HepG2 (cell line): ENCODE results near the gene DLL4. TPM values are rescaled to one million over a fixed set of nuclear protein-coding genes. Genes with fewer than 3 reads are reported as not detected.

Source experiments
- ATAC-seq: fragments of 200-7000 bp; cut with Tn5 transposase; 3 replicates; pipeline ENCODE4 v1.9.1; 2020; ENCODE audit warnings: mild to moderate bottlenecking, moderate library complexity
- BruUV-seq: library from RNA; stranded (reverse); fragments of 400-500 nt; replicated peaks from 2 replicates; lab custom pipeline; 2021; lab: Mats Ljungman, UMichigan
- CTCF ChIA-PET: fragments of 300-600 bp; formaldehyde crosslinking; extraction: SDS; loops from one replicate; lab custom pipeline; 2021; ENCODE audit warnings: low total read pairs, inconsistent platforms, low intra/inter-chr PET ratio; lab: Yijun Ruan, JAX
- POLR2A ChIA-PET: fragments of 350-600 bp; sonication (Branson Sonifier 250); formaldehyde crosslinking; loops from one replicate; lab custom pipeline; 2020; ENCODE audit warnings: antibody characterized with exemption, inconsistent platforms; lab: Yijun Ruan, JAX
- DNase-seq: peaks from one replicate; pipeline ENCODE4 v3.0.0-alpha.2; 2015; ENCODE audit warnings: low spot score
- FAIRE-seq: peaks from 3 replicates; lab custom pipeline; 2011; peaks lifted over from hg19 to GRCh38; lab: Jason Lieb, UNC
- H2AFZ ChIP-seq: one replicate; pipeline ENCODE4 v1.6.1; 2011; ENCODE audit warnings: low read length, inconsistent platforms
- H3K27ac ChIP-seq: fragments of 300-600 bp; 3 replicates; pipeline ENCODE4 v1.8.0; 2011; ENCODE audit warnings: mixed run types, mild to moderate bottlenecking, mixed read lengths, low read length, inconsistent platforms; ENCODE audit not compliant: insufficient read depth; ENCODE audit errors: extremely low read length
- H3K27me3 ChIP-seq, 2 experiments: fragments of 200-600 bp in 1 of 2; 2 replicates in 1 of 2; 3 replicates in 1 of 2; pipeline versions ENCODE4 v1.6.0 to v1.8.0; 2011; ENCODE audit warnings: low read length in 2 of 2, mild to moderate bottlenecking in 2 of 2, moderate library complexity in 2 of 2, inconsistent platforms in 1 of 2; ENCODE audit not compliant: insufficient read depth in 2 of 2, control insufficient read depth in 1 of 2
- H3K36me3 ChIP-seq, 2 experiments: fragments of 200-600 bp in 1 of 2; replicated peaks in 1 of 2; 2 replicates in 1 of 2; 3 replicates in 1 of 2; pipeline versions ENCODE4 v1.5.1 to v1.8.0; 2011; ENCODE audit warnings: low read length in 2 of 2, inconsistent platforms in 1 of 2; ENCODE audit not compliant: insufficient read depth in 2 of 2, control insufficient read depth in 1 of 2
- H3K4me1 ChIP-seq: 2 replicates; pipeline ENCODE4 v1.5.1; 2012; ENCODE audit warnings: low read length, inconsistent platforms; ENCODE audit not compliant: insufficient read depth
- H3K4me2 ChIP-seq: 2 replicates; pipeline ENCODE4 v1.6.0; 2011; ENCODE audit warnings: low read depth, low read length, inconsistent platforms
- H3K4me3 ChIP-seq, 3 experiments: fragments of 200-600 bp in 1 of 3; sonication (generic), shearing (Covaris generic) in 1 of 3; replicated peaks in 1 of 3; 2 replicates each; pipeline ENCODE4 v1.5.1; 2011 to 2016; ENCODE audit warnings: low read length in 3 of 3, inconsistent platforms in 2 of 3, low read depth in 2 of 3, mild to moderate bottlenecking in 2 of 3, control low read depth in 1 of 3, mixed read lengths in 1 of 3; ENCODE audit not compliant: insufficient read depth in 1 of 3
- H3K79me2 ChIP-seq: one replicate; pipeline ENCODE4 v1.6.1; 2011; ENCODE audit warnings: low read length, inconsistent platforms; ENCODE audit not compliant: insufficient read depth
- H3K9ac ChIP-seq: 2 replicates; pipeline ENCODE4 v1.6.0; 2011; ENCODE audit warnings: mild to moderate bottlenecking, low read depth, low read length, inconsistent platforms; ENCODE audit not compliant: insufficient read depth
- H3K9me3 ChIP-seq: 2 replicates; pipeline ENCODE4 v1.5.1; 2012; ENCODE audit warnings: mild to moderate bottlenecking, low read length
- H4K20me1 ChIP-seq: 2 replicates; pipeline ENCODE4 v1.6.0; 2011; ENCODE audit warnings: inconsistent platforms, mild to moderate bottlenecking, low read length, moderate library complexity; ENCODE audit not compliant: insufficient read depth
- HNF4A ChIP-seq: sonication (generic); formaldehyde crosslinking; IDR thresholded peaks from 2 replicates; pipeline ENCODE4 v1.4.0; 2020; ENCODE audit warnings: missing genetic modification reagents
- MTF1 ChIP-seq: sonication (generic); formaldehyde crosslinking; IDR thresholded peaks from 2 replicates; pipeline ENCODE4 v1.5.0; 2020; ENCODE audit warnings: missing genetic modification reagents
- MXD4 ChIP-seq: IDR thresholded peaks from 2 replicates; pipeline ENCODE4 v1.6.1; 2016; ENCODE audit warnings: mild to moderate bottlenecking, missing biosample characterization, missing genetic modification reagents
- RFXANK ChIP-seq: IDR thresholded peaks from 2 replicates; pipeline ENCODE4 v1.6.1; 2016
- ZMYM3 ChIP-seq: sonication (generic); formaldehyde crosslinking; IDR thresholded peaks from 2 replicates; pipeline ENCODE4 v1.5.1; 2020; ENCODE audit warnings: mild to moderate bottlenecking, missing genetic modification reagents
- ZNF496 ChIP-seq: sonication (generic); formaldehyde crosslinking; IDR thresholded peaks from 2 replicates; pipeline ENCODE4 v1.8.1; 2023; ENCODE audit warnings: mild to moderate bottlenecking, moderate library complexity, missing genetic modification reagents; ENCODE audit not compliant: insufficient replicate concordance
- WGBS: methylation state at CpG from one replicate; pipeline ENCODE4 v1.1.6; 2017; ENCODE audit warnings: low lambda C conversion rate; 5-methylcytosine and 5-hydroxymethylcytosine counted together
- in situ Hi-C: cut with HindIII; loops from 2 replicates; pipeline ENCODE4 v1.10.0; 2017; ENCODE audit warnings: low pct_unique_long_range_greater_than_20kb; ENCODE audit not compliant: extremely low pct_ligation_motif_present
- intact Hi-C: fragments of 100-400 bp; cut with micrococcal nuclease; formaldehyde crosslinking; loops from one replicate; pipeline ENCODE4 v1.10.0; 2022; ENCODE audit not compliant: unreplicated experiment
- polyA plus RNA-seq, 8 experiments: library from polyadenylated mRNA; depleted of rRNA in 3 of 8; stranded (reverse) in 7 of 8; unstranded in 1 of 8; fragments of >200 nt; fragmentation: Illumina TruSeq in 4 of 8; extraction: Trizol in 4 of 8; gene quantifications; 2 replicates each; pipeline versions ENCODE4 v1.2.1 to v1.2.3, GENCODE V29; 2011 to 2016; ENCODE audit warnings: low read depth in 4 of 8, missing spikeins in 1 of 8, mixed read lengths in 1 of 8; ENCODE audit not compliant: insufficient read depth in 1 of 8
- total RNA-seq, 5 experiments: library from RNA; depleted of rRNA; stranded (reverse); fragments of >200 nt; fragmentation: Illumina TruSeq; extraction: Trizol; gene quantifications; 2 replicates each; pipeline ENCODE4 v1.2.3, GENCODE V29; 2016; ENCODE audit warnings: low read depth in 1 of 5
- TF ChIP-seq, protein P1 (sequence below): sonication (generic); formaldehyde crosslinking; IDR thresholded peaks from 2 replicates; pipeline ENCODE4 v1.8.1; 2023; ENCODE audit warnings: mild to moderate bottlenecking, missing genetic modification reagents
- TF ChIP-seq, protein P2 (sequence below), 2 experiments: sonication (generic) in 1 of 2; formaldehyde crosslinking in 1 of 2; IDR thresholded peaks; 2 replicates each; pipeline versions ENCODE4 v1.6.1 to v1.9.0; 2014 to 2022; ENCODE audit warnings: antibody characterized with exemption in 1 of 2, borderline replicate concordance in 1 of 2, inconsistent platforms in 1 of 2, low read depth in 1 of 2, missing genetic modification reagents in 1 of 2
- TF ChIP-seq, protein P3 (sequence below): sonication (generic); formaldehyde crosslinking; IDR thresholded peaks from 2 replicates; pipeline ENCODE4 v1.5.0; 2020; ENCODE audit warnings: mild to moderate bottlenecking, missing genetic modification reagents
- TF ChIP-seq, protein P4 (sequence below): sonication (generic); formaldehyde crosslinking; IDR thresholded peaks from 2 replicates; pipeline ENCODE4 v1.4.0; 2020; ENCODE audit warnings: missing genetic modification reagents

Gene DLL4
- total and polyA plus RNA-seq, 2 of the 13 experiments (the other 11 are each of a cell fraction or from before 2014, with no cell fraction given), result 0.20 to 0.25 TPM

DNA sequence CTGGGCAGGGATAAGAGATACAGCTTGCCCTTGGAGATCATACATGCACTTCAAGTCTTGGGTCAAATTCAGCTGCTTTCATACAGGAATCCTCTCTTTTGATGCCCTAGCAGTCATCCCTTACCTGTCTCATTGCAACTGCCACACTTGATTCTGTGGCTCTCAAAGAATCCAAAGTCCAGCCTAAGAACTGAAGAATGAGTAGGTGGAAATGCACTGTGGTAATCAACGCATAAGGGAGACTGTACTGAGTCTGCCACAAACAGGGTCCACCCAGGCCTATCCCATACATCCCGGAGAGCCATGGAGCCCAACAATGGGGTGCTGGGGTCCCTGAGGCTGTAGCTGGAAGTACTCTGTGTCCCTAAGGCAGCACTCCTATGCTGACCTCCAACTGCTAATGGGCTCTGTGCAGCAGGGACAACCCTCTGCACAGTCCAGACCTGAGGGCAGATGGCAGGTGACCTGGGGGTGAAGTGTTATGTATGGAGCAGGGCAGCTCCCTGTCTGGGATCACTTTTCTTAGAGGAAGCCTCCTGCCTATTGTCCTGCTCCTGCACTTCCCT lies 36.6 kb upstream of the DLL4 start:
- no peaks in the 10 kb centered on the region for H3K9me3 ChIP-seq
- in situ Hi-C loops, result loop anchor here (5.0 to 10.0 kb wide), 3 partner anchors 35 to 308 kb away; partner anchors contain the start of gene RAD51
- no peak for TF ChIP-seq RFXANK (CRISPR knock-in tag)
- TF ChIP-seq ZMYM3, result no peak
- no peak for TF ChIP-seq MTF1 (CRISPR knock-in tag)
- TF ChIP-seq, protein P1, sequence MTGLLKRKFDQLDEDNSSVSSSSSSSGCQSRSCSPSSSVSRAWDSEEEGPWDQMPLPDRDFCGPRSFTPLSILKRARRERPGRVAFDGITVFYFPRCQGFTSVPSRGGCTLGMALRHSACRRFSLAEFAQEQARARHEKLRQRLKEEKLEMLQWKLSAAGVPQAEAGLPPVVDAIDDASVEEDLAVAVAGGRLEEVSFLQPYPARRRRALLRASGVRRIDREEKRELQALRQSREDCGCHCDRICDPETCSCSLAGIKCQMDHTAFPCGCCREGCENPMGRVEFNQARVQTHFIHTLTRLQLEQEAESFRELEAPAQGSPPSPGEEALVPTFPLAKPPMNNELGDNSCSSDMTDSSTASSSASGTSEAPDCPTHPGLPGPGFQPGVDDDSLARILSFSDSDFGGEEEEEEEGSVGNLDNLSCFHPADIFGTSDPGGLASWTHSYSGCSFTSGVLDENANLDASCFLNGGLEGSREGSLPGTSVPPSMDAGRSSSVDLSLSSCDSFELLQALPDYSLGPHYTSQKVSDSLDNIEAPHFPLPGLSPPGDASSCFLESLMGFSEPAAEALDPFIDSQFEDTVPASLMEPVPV (CRISPR knock-in tag), result no peak
- TF ChIP-seq, protein P2, sequence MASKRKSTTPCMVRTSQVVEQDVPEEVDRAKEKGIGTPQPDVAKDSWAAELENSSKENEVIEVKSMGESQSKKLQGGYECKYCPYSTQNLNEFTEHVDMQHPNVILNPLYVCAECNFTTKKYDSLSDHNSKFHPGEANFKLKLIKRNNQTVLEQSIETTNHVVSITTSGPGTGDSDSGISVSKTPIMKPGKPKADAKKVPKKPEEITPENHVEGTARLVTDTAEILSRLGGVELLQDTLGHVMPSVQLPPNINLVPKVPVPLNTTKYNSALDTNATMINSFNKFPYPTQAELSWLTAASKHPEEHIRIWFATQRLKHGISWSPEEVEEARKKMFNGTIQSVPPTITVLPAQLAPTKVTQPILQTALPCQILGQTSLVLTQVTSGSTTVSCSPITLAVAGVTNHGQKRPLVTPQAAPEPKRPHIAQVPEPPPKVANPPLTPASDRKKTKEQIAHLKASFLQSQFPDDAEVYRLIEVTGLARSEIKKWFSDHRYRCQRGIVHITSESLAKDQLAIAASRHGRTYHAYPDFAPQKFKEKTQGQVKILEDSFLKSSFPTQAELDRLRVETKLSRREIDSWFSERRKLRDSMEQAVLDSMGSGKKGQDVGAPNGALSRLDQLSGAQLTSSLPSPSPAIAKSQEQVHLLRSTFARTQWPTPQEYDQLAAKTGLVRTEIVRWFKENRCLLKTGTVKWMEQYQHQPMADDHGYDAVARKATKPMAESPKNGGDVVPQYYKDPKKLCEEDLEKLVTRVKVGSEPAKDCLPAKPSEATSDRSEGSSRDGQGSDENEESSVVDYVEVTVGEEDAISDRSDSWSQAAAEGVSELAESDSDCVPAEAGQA (IDR thresholded peaks at IDR 0.05; ENCODE audit: low read depth), result no peak
- TF ChIP-seq, protein P2 (CRISPR knock-in tag; IDR thresholded peaks at IDR 0.05; ENCODE audit: borderline replicate concordance), result no peak
- TF ChIP-seq, protein P3, sequence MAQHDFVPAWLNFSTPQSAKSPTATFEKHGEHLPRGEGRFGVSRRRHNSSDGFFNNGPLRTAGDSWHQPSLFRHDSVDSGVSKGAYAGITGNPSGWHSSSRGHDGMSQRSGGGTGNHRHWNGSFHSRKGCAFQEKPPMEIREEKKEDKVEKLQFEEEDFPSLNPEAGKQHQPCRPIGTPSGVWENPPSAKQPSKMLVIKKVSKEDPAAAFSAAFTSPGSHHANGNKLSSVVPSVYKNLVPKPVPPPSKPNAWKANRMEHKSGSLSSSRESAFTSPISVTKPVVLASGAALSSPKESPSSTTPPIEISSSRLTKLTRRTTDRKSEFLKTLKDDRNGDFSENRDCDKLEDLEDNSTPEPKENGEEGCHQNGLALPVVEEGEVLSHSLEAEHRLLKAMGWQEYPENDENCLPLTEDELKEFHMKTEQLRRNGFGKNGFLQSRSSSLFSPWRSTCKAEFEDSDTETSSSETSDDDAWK (CRISPR knock-in tag), result no peak
- no peak for TF ChIP-seq MXD4 (CRISPR knock-in tag)
- TF ChIP-seq ZNF496, result no peak
- TF ChIP-seq, protein P4, sequence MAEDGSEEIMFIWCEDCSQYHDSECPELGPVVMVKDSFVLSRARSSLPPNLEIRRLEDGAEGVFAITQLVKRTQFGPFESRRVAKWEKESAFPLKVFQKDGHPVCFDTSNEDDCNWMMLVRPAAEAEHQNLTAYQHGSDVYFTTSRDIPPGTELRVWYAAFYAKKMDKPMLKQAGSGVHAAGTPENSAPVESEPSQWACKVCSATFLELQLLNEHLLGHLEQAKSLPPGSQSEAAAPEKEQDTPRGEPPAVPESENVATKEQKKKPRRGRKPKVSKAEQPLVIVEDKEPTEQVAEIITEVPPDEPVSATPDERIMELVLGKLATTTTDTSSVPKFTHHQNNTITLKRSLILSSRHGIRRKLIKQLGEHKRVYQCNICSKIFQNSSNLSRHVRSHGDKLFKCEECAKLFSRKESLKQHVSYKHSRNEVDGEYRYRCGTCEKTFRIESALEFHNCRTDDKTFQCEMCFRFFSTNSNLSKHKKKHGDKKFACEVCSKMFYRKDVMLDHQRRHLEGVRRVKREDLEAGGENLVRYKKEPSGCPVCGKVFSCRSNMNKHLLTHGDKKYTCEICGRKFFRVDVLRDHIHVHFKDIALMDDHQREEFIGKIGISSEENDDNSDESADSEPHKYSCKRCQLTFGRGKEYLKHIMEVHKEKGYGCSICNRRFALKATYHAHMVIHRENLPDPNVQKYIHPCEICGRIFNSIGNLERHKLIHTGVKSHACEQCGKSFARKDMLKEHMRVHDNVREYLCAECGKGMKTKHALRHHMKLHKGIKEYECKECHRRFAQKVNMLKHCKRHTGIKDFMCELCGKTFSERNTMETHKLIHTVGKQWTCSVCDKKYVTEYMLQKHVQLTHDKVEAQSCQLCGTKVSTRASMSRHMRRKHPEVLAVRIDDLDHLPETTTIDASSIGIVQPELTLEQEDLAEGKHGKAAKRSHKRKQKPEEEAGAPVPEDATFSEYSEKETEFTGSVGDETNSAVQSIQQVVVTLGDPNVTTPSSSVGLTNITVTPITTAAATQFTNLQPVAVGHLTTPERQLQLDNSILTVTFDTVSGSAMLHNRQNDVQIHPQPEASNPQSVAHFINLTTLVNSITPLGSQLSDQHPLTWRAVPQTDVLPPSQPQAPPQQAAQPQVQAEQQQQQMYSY (CRISPR knock-in tag), result no peak
- TF ChIP-seq HNF4A (CRISPR knock-in tag), result peak; percentile 56

More for the DNA sequence above, 36.6 kb upstream of the DLL4 start:
- Histone ChIP-seq H2AFZ (peak overlapping the region; percentile 70), H3K4me3 (peak overlapping the region in 1 of 3 experiments; percentile 98; a peak in 2 of 6 replicates), H3K4me2 (peak overlapping the region; percentile 96), H3K4me1 (peaks cover 36% of the 10 kb centered on the region), H4K20me1 (no peaks in the 10 kb centered on the region), H3K79me2 (peaks cover 17% of the 10 kb centered on the region), H3K9ac (no peak overlapping the region), H3K27me3 (no peaks in the 10 kb centered on the region; a peak in 1 of 5 replicates), H3K36me3 (peaks cover 4 to 11% of the 10 kb centered on the region in 2 experiments; a peak in 4 of 5 replicates), H3K27ac (no peak overlapping the region)
- intact Hi-C loops, result loop anchor here (1.0 to 5.0 kb wide), 3 partner anchors 33 to 190 kb away; no protein-coding TSS in a partner anchor
- FAIRE-seq (no peak), DNase-seq (no peak), ATAC-seq (peak; percentile 19)
- ChIA-PET CTCF (interaction anchor here (0.6 to 5.3 kb wide), 2 partner anchors 34 to 45 kb away, joined by 3 to 80 read pairs; no protein-coding TSS in a partner anchor), POLR2A (interaction anchor here (0.5 to 1.5 kb wide), 3 partner anchors 33 to 180 kb away, joined by 3 to 6 read pairs (median 4); no protein-coding TSS in a partner anchor)
- BruUV-seq, result no TSS peak
- 0% methylated on average over 1 of the region's 2 CpGs for WGBS
